T-helper 1 cell (primary cell): ENCODE measurements around the gene FRMD1.

ENCODE experiments used
- DNase-seq, 5 donors: peaks; one replicate each; pipeline ENCODE4 v3.0.0-alpha.2; 2012 to 2020

Gene FRMD1

GRCh38 chr6:168110437-168110836, 31.4 kb upstream of the FRMD1 start:
- DNase-seq, result no peak

- no peak for DNase-seq
Measured at GRCh38 chr6:168109171-168109570, 30.2 kb upstream of the FRMD1 start.

GRCh38 chr6:168107191-168107983, 28.4 kb upstream of the FRMD1 start:
- no peak for DNase-seq

GRCh38 chr6:168106633-168107005, 27.6 kb upstream of the FRMD1 start:
- no peak for DNase-seq

GRCh38 chr6:168105813-168106632, 27.0 kb upstream of the FRMD1 start:
- peak in 1 of 5 donors; percentile 3 for DNase-seq

GRCh38 chr6:168104636-168105035, 25.6 kb upstream of the FRMD1 start:
- DNase-seq, result no peak

GRCh38 chr6:168103050-168103830, 24.2 kb upstream of the FRMD1 start:
- no peak for DNase-seq

- peak in 1 of 5 donors; percentile 1 for DNase-seq
Measured at GRCh38 chr6:168102315-168102985, 23.4 kb upstream of the FRMD1 start.

- peak in 1 of 5 donors; percentile 3 for DNase-seq
Measured at GRCh38 chr6:168101590-168102314, 22.7 kb upstream of the FRMD1 start.

- DNase-seq, result no peak
Measured at GRCh38 chr6:168100803-168101589, 22.0 kb upstream of the FRMD1 start.

GRCh38 chr6:168100011-168100802, 21.2 kb upstream of the FRMD1 start:
- DNase-seq, result peak in 1 of 5 donors; percentile 2

GRCh38 chr6:168099201-168100010, 20.4 kb upstream of the FRMD1 start:
- DNase-seq, result no peak

- DNase-seq, result peak in 1 of 5 donors; percentile 3
Measured at GRCh38 chr6:168098431-168098861, 19.4 kb upstream of the FRMD1 start.

GRCh38 chr6:168097621-168098430, 18.8 kb upstream of the FRMD1 start:
- peak in 1 of 5 donors; percentile 4 for DNase-seq

- DNase-seq, result peak in 1 of 5 donors; percentile 4
Measured at GRCh38 chr6:168097221-168097620, 18.2 kb upstream of the FRMD1 start.

GRCh38 chr6:168096271-168096764, 17.3 kb upstream of the FRMD1 start:
- DNase-seq, result peak in 1 of 5 donors; percentile 5

GRCh38 chr6:168095716-168096250, 16.8 kb upstream of the FRMD1 start:
- no peak for DNase-seq
